KMS-11 (cell line): Measurements from ENCODE around the gene MTM1.

Experiments used
- H2AFZ ChIP-seq: fragments of 200-600 bp; sonication (generic); 2 replicates; pipeline ENCODE4 v1.6.1; 2016; ENCODE audit warnings: antibody characterized with exemption, mixed run types, low read depth
- H3K27ac ChIP-seq: fragments of 200-600 bp; sonication (generic); 2 replicates; pipeline ENCODE4 v1.6.1; 2016; ENCODE audit warnings: mild to moderate bottlenecking, mixed run types
- H3K27me3 ChIP-seq: fragments of 200-600 bp; sonication (generic); 2 replicates; pipeline ENCODE4 v1.6.1; 2017; ENCODE audit warnings: mild to moderate bottlenecking, low read depth, mixed run types, moderate library complexity; ENCODE audit not compliant: insufficient read depth
- H3K36me3 ChIP-seq: fragments of 200-600 bp; sonication (generic); 2 replicates; pipeline ENCODE4 v1.6.1; 2017; ENCODE audit warnings: mild to moderate bottlenecking, mixed run types; ENCODE audit not compliant: insufficient read depth
- H3K4me1 ChIP-seq: fragments of 200-600 bp; sonication (generic); 2 replicates; pipeline ENCODE4 v1.6.1; 2016; ENCODE audit warnings: mild to moderate bottlenecking, low read depth, mixed run types; ENCODE audit not compliant: poor library complexity, severe bottlenecking
- H3K4me2 ChIP-seq: fragments of 200-600 bp; sonication (generic); 2 replicates; pipeline ENCODE4 v1.7.0; 2016; ENCODE audit warnings: mild to moderate bottlenecking, mixed run types
- H3K4me3 ChIP-seq: fragments of 200-600 bp; sonication (generic); IDR thresholded peaks from 2 replicates; pipeline ENCODE4 v1.6.1; 2017; ENCODE audit warnings: low read depth, low read length, mixed read lengths; ENCODE audit not compliant: insufficient read depth
- H3K79me2 ChIP-seq: fragments of 200-600 bp; sonication (generic); 2 replicates; pipeline ENCODE4 v1.6.1; 2016; ENCODE audit warnings: low read depth, mixed run types; ENCODE audit not compliant: insufficient read depth
- H3K9ac ChIP-seq: fragments of 200-600 bp; sonication (generic); 2 replicates; pipeline ENCODE4 v1.6.1; 2016; ENCODE audit warnings: mild to moderate bottlenecking, mixed run types
- H4K20me1 ChIP-seq: fragments of 200-600 bp; sonication (generic); 2 replicates; pipeline ENCODE4 v1.6.1; 2016; ENCODE audit warnings: mild to moderate bottlenecking, mixed run types; ENCODE audit not compliant: insufficient read depth
- TF ChIP-seq, protein P1 (sequence below): fragments of 200-600 bp; sonication (generic); conservative IDR thresholded peaks from 2 replicates; pipeline ENCODE4 v1.6.1; 2017; ENCODE audit warnings: low read depth, mild to moderate bottlenecking, antibody characterized with exemption, low read length, moderate library complexity, mixed read lengths

The MTM1 gene

DNA sequence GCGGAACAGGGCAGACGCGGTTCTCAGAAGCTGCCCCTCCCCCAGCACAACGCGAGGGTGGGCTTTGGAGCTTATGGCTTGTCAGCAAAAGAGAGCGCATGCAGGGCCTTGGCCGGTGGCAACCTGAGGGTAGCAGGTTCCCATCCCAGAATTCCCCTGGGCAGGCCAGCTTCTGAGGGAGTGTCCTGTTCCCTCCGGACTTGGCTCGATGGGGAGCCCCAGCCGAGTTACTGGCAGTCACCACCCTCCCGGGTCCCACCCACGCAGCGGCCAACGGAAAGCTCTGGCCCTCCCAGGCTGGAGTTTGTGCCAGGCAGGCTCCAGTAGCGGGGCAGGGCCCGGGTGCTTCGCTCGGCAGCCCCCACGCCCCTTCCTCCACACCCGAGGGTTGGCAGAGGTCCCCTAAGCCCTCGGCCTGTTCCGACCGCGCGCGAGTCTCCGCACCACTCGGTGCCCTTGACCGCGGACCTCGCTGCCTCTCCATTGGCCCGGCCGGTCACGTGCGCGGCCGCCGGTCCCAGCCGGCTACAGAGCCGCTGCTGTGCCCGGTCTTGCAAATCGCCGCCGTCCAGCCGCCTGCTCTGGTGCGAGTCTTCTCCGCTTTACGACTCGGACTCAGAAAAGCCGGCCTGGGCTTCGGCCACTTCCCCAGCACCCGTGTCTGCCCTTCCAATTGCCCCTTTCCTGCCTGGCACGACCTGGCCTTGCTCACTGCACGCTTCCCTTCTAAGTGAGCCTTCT is 20.9 kb upstream of the MTM1 start:
- Histone ChIP-seq H3K4me1 (no peaks in the 10 kb centered on the region), H2AFZ (no peak overlapping the region), H3K79me2 (no peaks in the 10 kb centered on the region), H3K4me3 (no peak overlapping the region), H3K4me2 (no peak overlapping the region), H4K20me1 (no peaks in the 10 kb centered on the region), H3K27ac (no peak overlapping the region), H3K9ac (no peak overlapping the region), H3K36me3 (no peaks in the 10 kb centered on the region), H3K27me3 (no peaks in the 10 kb centered on the region)
- TF ChIP-seq, protein P1, sequence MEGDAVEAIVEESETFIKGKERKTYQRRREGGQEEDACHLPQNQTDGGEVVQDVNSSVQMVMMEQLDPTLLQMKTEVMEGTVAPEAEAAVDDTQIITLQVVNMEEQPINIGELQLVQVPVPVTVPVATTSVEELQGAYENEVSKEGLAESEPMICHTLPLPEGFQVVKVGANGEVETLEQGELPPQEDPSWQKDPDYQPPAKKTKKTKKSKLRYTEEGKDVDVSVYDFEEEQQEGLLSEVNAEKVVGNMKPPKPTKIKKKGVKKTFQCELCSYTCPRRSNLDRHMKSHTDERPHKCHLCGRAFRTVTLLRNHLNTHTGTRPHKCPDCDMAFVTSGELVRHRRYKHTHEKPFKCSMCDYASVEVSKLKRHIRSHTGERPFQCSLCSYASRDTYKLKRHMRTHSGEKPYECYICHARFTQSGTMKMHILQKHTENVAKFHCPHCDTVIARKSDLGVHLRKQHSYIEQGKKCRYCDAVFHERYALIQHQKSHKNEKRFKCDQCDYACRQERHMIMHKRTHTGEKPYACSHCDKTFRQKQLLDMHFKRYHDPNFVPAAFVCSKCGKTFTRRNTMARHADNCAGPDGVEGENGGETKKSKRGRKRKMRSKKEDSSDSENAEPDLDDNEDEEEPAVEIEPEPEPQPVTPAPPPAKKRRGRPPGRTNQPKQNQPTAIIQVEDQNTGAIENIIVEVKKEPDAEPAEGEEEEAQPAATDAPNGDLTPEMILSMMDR: no peak

DNA sequence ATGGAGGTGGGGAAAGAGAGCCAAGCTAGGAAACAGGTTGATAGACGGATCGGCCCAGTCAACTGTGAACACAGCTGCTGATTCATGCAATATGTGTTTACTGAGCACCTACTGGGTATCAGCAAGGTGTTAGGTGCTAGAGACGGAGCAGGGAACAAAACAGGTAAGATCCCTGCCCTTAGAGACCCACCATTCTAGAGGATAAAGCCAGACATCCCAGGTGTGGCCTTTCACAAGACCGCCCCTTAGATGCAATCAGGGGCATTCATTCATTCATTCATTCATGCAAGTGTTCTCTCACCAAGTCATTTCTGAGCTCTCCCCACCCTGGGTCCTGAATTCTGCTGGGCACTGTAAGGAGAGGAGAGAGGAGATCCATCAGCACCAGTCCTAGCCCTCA is 20.2 kb upstream of the MTM1 start:
- no peak overlapping the region for H3K4me2 ChIP-seq
- TF ChIP-seq, protein P1: no peak
- no peaks in the 10 kb centered on the region for H3K79me2 ChIP-seq
- H3K27ac ChIP-seq: no peak overlapping the region
- no peaks in the 10 kb centered on the region for H4K20me1 ChIP-seq
- H3K4me3 ChIP-seq: no peak overlapping the region
- H3K4me1 ChIP-seq: no peaks in the 10 kb centered on the region
- no peaks in the 10 kb centered on the region for H3K36me3 ChIP-seq
- H3K27me3 ChIP-seq: no peaks in the 10 kb centered on the region
- no peak overlapping the region for H3K9ac ChIP-seq
- no peak overlapping the region for H2AFZ ChIP-seq

DNA sequence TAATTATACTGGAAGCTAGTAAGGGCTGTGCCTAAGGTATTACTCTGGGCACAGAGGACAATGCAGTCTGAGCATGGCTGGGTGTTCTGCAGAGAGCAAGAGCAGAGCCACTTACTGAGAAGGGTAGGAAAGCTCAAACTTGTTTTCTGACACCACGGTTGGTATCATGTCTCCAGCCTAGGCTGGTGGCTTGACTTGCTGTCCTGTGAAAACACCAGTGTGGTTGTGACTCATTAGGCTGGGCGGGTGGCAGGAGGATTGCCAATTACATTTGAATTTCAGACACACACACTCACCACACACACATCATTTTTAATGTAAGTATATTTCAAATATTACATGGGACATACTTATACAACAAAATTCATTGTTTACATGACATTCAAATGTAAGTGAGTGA is 19.7 kb upstream of the MTM1 start:
- H3K27me3 ChIP-seq: no peaks in the 10 kb centered on the region
- no peak overlapping the region for H3K4me2 ChIP-seq
- H3K9ac ChIP-seq: no peak overlapping the region
- no peaks in the 10 kb centered on the region for H4K20me1 ChIP-seq
- no peak overlapping the region for H3K4me3 ChIP-seq
- no peaks in the 10 kb centered on the region for H3K4me1 ChIP-seq
- H3K79me2 ChIP-seq: no peaks in the 10 kb centered on the region
- H2AFZ ChIP-seq: no peak overlapping the region
- TF ChIP-seq, protein P1: no peak
- no peak overlapping the region for H3K27ac ChIP-seq
- no peaks in the 10 kb centered on the region for H3K36me3 ChIP-seq

DNA sequence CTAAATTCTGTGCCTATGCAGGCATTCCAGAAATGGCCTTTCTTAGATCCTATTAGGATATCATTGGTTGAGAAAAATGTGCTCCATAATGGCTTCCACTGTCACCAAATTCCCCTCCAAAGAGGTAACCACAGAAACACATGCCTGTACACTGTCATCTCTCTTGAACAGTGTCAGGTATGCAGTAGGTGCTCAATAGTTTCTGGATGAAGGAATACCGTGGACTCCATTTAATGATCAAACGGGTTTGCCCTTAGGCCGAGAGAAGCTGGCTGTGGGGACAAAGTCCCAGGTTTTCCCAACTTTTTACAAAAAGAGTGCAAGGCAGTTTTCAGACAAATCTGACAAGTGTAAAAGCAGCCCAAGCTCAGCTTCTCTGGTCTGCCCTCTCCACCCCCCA is 16.5 kb upstream of the MTM1 start:
- no peak overlapping the region for H3K4me3 ChIP-seq
- H3K36me3 ChIP-seq: no peaks in the 10 kb centered on the region
- H3K9ac ChIP-seq: no peak overlapping the region
- H3K4me1 ChIP-seq: no peaks in the 10 kb centered on the region
- H2AFZ ChIP-seq: no peak overlapping the region
- H3K4me2 ChIP-seq: no peak overlapping the region
- H3K79me2 ChIP-seq: no peaks in the 10 kb centered on the region
- no peaks in the 10 kb centered on the region for H4K20me1 ChIP-seq
- TF ChIP-seq, protein P1: no peak
- H3K27ac ChIP-seq: no peak overlapping the region
- no peaks in the 10 kb centered on the region for H3K27me3 ChIP-seq
